WTC11 (cell line): Measurements from ENCODE around the gene CACNA2D4. TPM values are rescaled to one million over a fixed set of nuclear protein-coding genes. Genes with fewer than 3 reads are reported as not detected.

Source experiments
- ATAC-seq: fragments of 200-7000 bp; cut with Tn5 transposase; 2 replicates; pipeline ENCODE4 v1.10.0; 2021; ENCODE audit warnings: mild to moderate bottlenecking, moderate library complexity
- CTCF ChIA-PET: fragments of 300-600 bp; sonication (Branson Sonifier 250); formaldehyde crosslinking; loops from one replicate; lab custom pipeline; 2021; ENCODE audit warnings: antibody characterized with exemption; lab: Charles Lee
- POLR2A ChIA-PET: fragments of 350-600 bp; sonication (Branson Sonifier 250); formaldehyde crosslinking; loops from one replicate; lab custom pipeline; 2021; ENCODE audit warnings: antibody characterized with exemption; lab: Charles Lee
- DNase-seq: peaks from one replicate; pipeline ENCODE4 v3.0.0; 2021; ENCODE audit warnings: low spot score
- H3K27ac Mint-ChIP-seq: 2 replicates; pipeline ENCODE4 v1.8.0; 2021; ENCODE audit warnings: mixed read lengths
- H3K27me3 Mint-ChIP-seq: 2 replicates; pipeline ENCODE4 v1.8.0; 2021; ENCODE audit warnings: low read depth, mild to moderate bottlenecking, moderate library complexity, mixed read lengths
- H3K36me3 Mint-ChIP-seq: 2 replicates; pipeline ENCODE4 v1.8.0; 2021; ENCODE audit warnings: mixed read lengths
- H3K4me1 Mint-ChIP-seq: 2 replicates; pipeline ENCODE4 v1.8.0; 2022; ENCODE audit warnings: mixed read lengths
- H3K4me3 Mint-ChIP-seq: 2 replicates; pipeline ENCODE4 v1.8.0; 2021; ENCODE audit warnings: mild to moderate bottlenecking, moderate library complexity, mixed read lengths
- H3K9me3 Mint-ChIP-seq: 2 replicates; pipeline ENCODE4 v1.8.0; 2021; ENCODE audit warnings: mixed read lengths
- ATF2 ChIP-seq: sonication (generic); formaldehyde crosslinking; IDR thresholded peaks from 2 replicates; pipeline ENCODE4 v1.8.1; 2022; ENCODE audit warnings: low read depth, missing genetic modification reagents, borderline replicate concordance
- ATF3 ChIP-seq: sonication (generic); formaldehyde crosslinking; conservative IDR thresholded peaks from 2 replicates; pipeline ENCODE4 v1.8.1; 2022; ENCODE audit warnings: mild to moderate bottlenecking, missing genetic modification reagents
- ATF6 ChIP-seq: sonication (generic); formaldehyde crosslinking; IDR thresholded peaks from 2 replicates; pipeline ENCODE4 v1.8.1; 2023; ENCODE audit warnings: mild to moderate bottlenecking, missing genetic modification reagents
- CDX4 ChIP-seq: fragments of 250-450 bp; sonication (Bioruptor Pico); IDR thresholded peaks from 2 replicates; pipeline ENCODE4 v1.9.0; 2021; ENCODE audit warnings: moderate library complexity, mild to moderate bottlenecking, inconsistent platforms, borderline replicate concordance
- CREM ChIP-seq: sonication (generic); formaldehyde crosslinking; IDR thresholded peaks from 2 replicates; pipeline ENCODE4 v1.8.1; 2022; ENCODE audit warnings: mild to moderate bottlenecking, missing genetic modification reagents, moderate library complexity
- CTCF ChIP-seq: fragments of 200-600 bp; IDR thresholded peaks from 2 replicates; pipeline ENCODE4 v1.8.0; 2022; ENCODE audit warnings: antibody characterized with exemption
- ELF4 ChIP-seq: sonication (generic); formaldehyde crosslinking; IDR thresholded peaks from 2 replicates; pipeline ENCODE4 v1.8.1; 2022; ENCODE audit warnings: low read depth, mild to moderate bottlenecking, moderate library complexity, missing genetic modification reagents
- ETV6 ChIP-seq: sonication (generic); formaldehyde crosslinking; IDR thresholded peaks from 2 replicates; pipeline ENCODE4 v1.8.1; 2022; ENCODE audit warnings: mild to moderate bottlenecking, missing genetic modification reagents
- FOXJ3 ChIP-seq: sonication (generic); formaldehyde crosslinking; IDR thresholded peaks from 2 replicates; pipeline ENCODE4 v1.9.0; 2021; ENCODE audit warnings: missing genetic modification reagents, mild to moderate bottlenecking, borderline replicate concordance
- FOXP1 ChIP-seq: sonication (generic); formaldehyde crosslinking; IDR thresholded peaks from 2 replicates; pipeline ENCODE4 v1.8.0; 2022; ENCODE audit warnings: missing genetic modification reagents, mild to moderate bottlenecking, moderate library complexity, borderline replicate concordance
- GRHL2 ChIP-seq: fragments of 250-450 bp; sonication (Bioruptor Pico); IDR thresholded peaks from 2 replicates; pipeline ENCODE4 v1.8.0; 2022; ENCODE audit warnings: mild to moderate bottlenecking, moderate library complexity; ENCODE audit not compliant: insufficient replicate concordance, severe bottlenecking
- HMGA2 ChIP-seq: fragments of 250-450 bp; sonication (Bioruptor Pico); IDR thresholded peaks from 2 replicates; pipeline ENCODE4 v1.4.0; 2021; ENCODE audit warnings: mild to moderate bottlenecking, moderate library complexity
- IRF1 ChIP-seq: sonication (generic); formaldehyde crosslinking; IDR thresholded peaks from 2 replicates; pipeline ENCODE4 v1.8.0; 2023; ENCODE audit warnings: missing genetic modification reagents
- IRF2 ChIP-seq: sonication (generic); formaldehyde crosslinking; IDR thresholded peaks from 2 replicates; pipeline ENCODE4 v1.8.0; 2022; ENCODE audit warnings: low read depth, missing genetic modification reagents, borderline replicate concordance
- JAZF1 ChIP-seq: fragments of 250-450 bp; sonication (Bioruptor Pico); IDR thresholded peaks from 2 replicates; pipeline ENCODE4 v1.9.0; 2021; ENCODE audit warnings: moderate library complexity, mild to moderate bottlenecking, inconsistent platforms
- JUN ChIP-seq: sonication (generic); formaldehyde crosslinking; IDR thresholded peaks from 2 replicates; pipeline ENCODE4 v1.8.0; 2023; ENCODE audit warnings: mild to moderate bottlenecking, missing genetic modification reagents
- MLX ChIP-seq: sonication (generic); formaldehyde crosslinking; IDR thresholded peaks from 2 replicates; pipeline ENCODE4 v1.8.1; 2023; ENCODE audit warnings: mild to moderate bottlenecking, missing genetic modification reagents, moderate library complexity
- MYBL2 ChIP-seq: sonication (generic); formaldehyde crosslinking; IDR thresholded peaks from 2 replicates; pipeline ENCODE4 v1.8.1; 2023; ENCODE audit warnings: mild to moderate bottlenecking, moderate library complexity, missing genetic modification reagents
- NR2C2 ChIP-seq: sonication (generic); formaldehyde crosslinking; IDR thresholded peaks from 2 replicates; pipeline ENCODE4 v1.8.0; 2022; ENCODE audit warnings: mild to moderate bottlenecking, missing genetic modification reagents
- RELA ChIP-seq: sonication (generic); formaldehyde crosslinking; IDR thresholded peaks from 2 replicates; pipeline ENCODE4 v1.8.1; 2022; ENCODE audit warnings: missing genetic modification reagents, mild to moderate bottlenecking, borderline replicate concordance
- SP1 ChIP-seq: sonication (generic); formaldehyde crosslinking; conservative IDR thresholded peaks from 2 replicates; pipeline ENCODE4 v1.8.1; 2022; ENCODE audit warnings: missing genetic modification reagents
- TEAD4 ChIP-seq: sonication (generic); formaldehyde crosslinking; IDR thresholded peaks from 2 replicates; pipeline ENCODE4 v1.8.0; 2022; ENCODE audit warnings: mild to moderate bottlenecking, missing genetic modification reagents
- ZBTB21 ChIP-seq: sonication (generic); formaldehyde crosslinking; IDR thresholded peaks from 2 replicates; pipeline ENCODE4 v1.8.1; 2023; ENCODE audit warnings: mild to moderate bottlenecking, missing genetic modification reagents, borderline replicate concordance
- ZNF138 ChIP-seq: sonication (generic); formaldehyde crosslinking; conservative IDR thresholded peaks from 2 replicates; pipeline ENCODE4 v1.8.1; 2022; ENCODE audit warnings: mild to moderate bottlenecking, moderate library complexity, missing genetic modification reagents
- ZNF219 ChIP-seq: sonication (generic); formaldehyde crosslinking; IDR thresholded peaks from 2 replicates; pipeline ENCODE4 v1.8.0; 2023; ENCODE audit warnings: missing genetic modification reagents, mild to moderate bottlenecking, borderline replicate concordance
- total RNA-seq: library from RNA; stranded (reverse); gene quantifications from 3 replicates; pipeline ENCODE4 v1.2.3, GENCODE V29; 2021

The CACNA2D4 gene
- total RNA-seq, 1 experiment from 2014 or later: 0.04 TPM

GRCh38 chr12:1919284-1919683 is 832 bp upstream of the CACNA2D4 start:
- H3K4me1 Mint-ChIP-seq: peaks cover 12% of the 10 kb centered on the region
- H3K27ac Mint-ChIP-seq: no peak overlapping the region
- POLR2A ChIA-PET: no interaction called here
- no peak for ATAC-seq
- no peak overlapping the region for H3K4me3 Mint-ChIP-seq
- no peaks in the 10 kb centered on the region for H3K36me3 Mint-ChIP-seq
- no peak for TF ChIP-seq GRHL2 (CRISPR knock-in tag)
- no peak for TF ChIP-seq ATF3
- TF ChIP-seq JUN (CRISPR knock-in tag): no peak
- TF ChIP-seq MYBL2 (CRISPR knock-in tag): no peak
- no peak for TF ChIP-seq ATF2 (CRISPR knock-in tag)
- no peak for TF ChIP-seq MLX
- TF ChIP-seq ZNF219 (CRISPR knock-in tag): no peak
- TF ChIP-seq RELA (CRISPR knock-in tag): no peak
- TF ChIP-seq ZNF138 (CRISPR knock-in tag): no peak
- TF ChIP-seq NR2C2 (CRISPR knock-in tag): no peak
- no peak for TF ChIP-seq FOXJ3
- TF ChIP-seq TEAD4 (CRISPR knock-in tag): no peak
- no peak for TF ChIP-seq CDX4 (CRISPR knock-in tag)
- no peaks in the 10 kb centered on the region for H3K9me3 Mint-ChIP-seq
- CTCF ChIA-PET: interaction anchor here (0.9 to 1.8 kb wide), 2 partner anchors 21 to 285 kb away, joined by 3 to 18 read pairs; no protein-coding TSS in a partner anchor
- no peak for DNase-seq
- H3K27me3 Mint-ChIP-seq: no peaks in the 10 kb centered on the region

GRCh38 chr12:1918884-1919236 is 408 bp upstream of the CACNA2D4 start:
- ATAC-seq: no peak
- POLR2A ChIA-PET: no interaction called here
- no peak for TF ChIP-seq SP1
- TF ChIP-seq ETV6 (CRISPR knock-in tag): no peak
- TF ChIP-seq ELF4: no peak
- no peak for TF ChIP-seq IRF2
- no peak for TF ChIP-seq MYBL2 (CRISPR knock-in tag)
- TF ChIP-seq HMGA2: no peak
- no peak for TF ChIP-seq ZBTB21 (CRISPR knock-in tag)
- TF ChIP-seq JAZF1 (CRISPR knock-in tag): no peak
- no peak for TF ChIP-seq ATF6 (CRISPR knock-in tag)
- TF ChIP-seq CTCF: no peak
- TF ChIP-seq CREM (CRISPR knock-in tag): no peak
- no peak for TF ChIP-seq IRF1 (CRISPR knock-in tag)
- no peak for TF ChIP-seq ZNF219 (CRISPR knock-in tag)
- no peak for TF ChIP-seq FOXP1 (CRISPR knock-in tag)

More at GRCh38 chr12:1918884-1919236, 408 bp upstream of the CACNA2D4 start:
- Mint-ChIP-seq H3K27me3 (no peaks in the 10 kb centered on the region), H3K4me1 (peaks cover 15% of the 10 kb centered on the region), H3K4me3 (no peak overlapping the region), H3K36me3 (no peaks in the 10 kb centered on the region), H3K27ac (no peak overlapping the region), H3K9me3 (no peaks in the 10 kb centered on the region)
- CTCF ChIA-PET: interaction anchor here (0.9 to 1.8 kb wide), 4 partner anchors 21 to 285 kb away, joined by 3 to 18 read pairs (median 3); no protein-coding TSS in a partner anchor
- no peak for DNase-seq
